Measurements from ENCODE around the gene RTL10.
A peak's percentile ranks its signal among the peaks of the same experiment; 100 is the strongest.

The RTL10 gene

DNA sequence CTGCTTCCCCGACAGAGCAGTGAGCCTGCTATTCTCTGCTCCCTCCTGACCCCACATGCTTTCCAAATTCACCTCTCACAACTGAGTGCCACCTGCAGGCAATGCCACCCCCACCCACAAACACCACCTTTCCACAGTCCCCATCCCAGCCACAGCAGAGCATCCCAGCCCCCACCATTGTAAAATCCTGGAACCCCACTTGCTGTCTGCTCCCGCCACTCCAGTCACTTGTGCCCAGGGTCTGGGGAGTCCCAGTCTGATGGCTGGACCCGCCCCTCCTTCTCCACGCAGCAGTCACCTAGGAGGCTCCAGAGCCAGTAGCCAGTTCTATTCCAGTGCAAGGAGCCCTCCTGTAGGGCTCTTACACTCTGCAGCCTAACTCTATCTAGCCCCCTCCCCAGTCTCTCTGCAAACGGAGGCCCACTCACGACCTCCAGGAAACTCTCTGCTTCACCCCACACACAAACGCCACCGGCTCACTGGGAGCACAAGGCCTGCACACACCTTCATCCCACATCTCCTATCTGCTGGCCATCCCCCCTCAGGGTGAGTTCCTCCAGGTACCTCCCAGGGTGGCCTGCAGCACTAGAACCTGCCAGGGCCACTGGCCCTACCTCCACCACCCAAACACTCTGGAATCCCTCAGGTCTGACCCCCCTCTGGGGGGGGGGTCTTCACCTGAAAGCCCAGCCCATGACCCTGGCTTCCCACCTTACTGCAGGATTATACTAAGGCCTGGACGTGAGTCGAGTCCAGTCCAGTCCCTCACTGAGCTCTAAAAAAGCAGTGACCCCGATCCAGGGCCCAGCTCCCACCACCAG, 1.4 kb downstream of the RTL10 start:
- DNase-seq (ENCODE audit: low read depth): no peak
- H3K4me3 ChIP-seq (ENCODE audit: low read depth, low read length): peak overlapping the region; percentile 86
- TF ChIP-seq CTCF (IDR thresholded peaks at IDR 0.05; ENCODE audit: low read depth, low read length): no peak
- no peak for TF ChIP-seq MAX (IDR thresholded peaks at IDR 0.05; ENCODE audit: low read depth, low read length)
- no peak for TF ChIP-seq POLR2A (IDR thresholded peaks at IDR 0.05; ENCODE audit: extremely low read depth, insufficient read length)
- TF ChIP-seq MYC (IDR thresholded peaks at IDR 0.05; ENCODE audit: low read depth, low read length): no peak

DNA sequence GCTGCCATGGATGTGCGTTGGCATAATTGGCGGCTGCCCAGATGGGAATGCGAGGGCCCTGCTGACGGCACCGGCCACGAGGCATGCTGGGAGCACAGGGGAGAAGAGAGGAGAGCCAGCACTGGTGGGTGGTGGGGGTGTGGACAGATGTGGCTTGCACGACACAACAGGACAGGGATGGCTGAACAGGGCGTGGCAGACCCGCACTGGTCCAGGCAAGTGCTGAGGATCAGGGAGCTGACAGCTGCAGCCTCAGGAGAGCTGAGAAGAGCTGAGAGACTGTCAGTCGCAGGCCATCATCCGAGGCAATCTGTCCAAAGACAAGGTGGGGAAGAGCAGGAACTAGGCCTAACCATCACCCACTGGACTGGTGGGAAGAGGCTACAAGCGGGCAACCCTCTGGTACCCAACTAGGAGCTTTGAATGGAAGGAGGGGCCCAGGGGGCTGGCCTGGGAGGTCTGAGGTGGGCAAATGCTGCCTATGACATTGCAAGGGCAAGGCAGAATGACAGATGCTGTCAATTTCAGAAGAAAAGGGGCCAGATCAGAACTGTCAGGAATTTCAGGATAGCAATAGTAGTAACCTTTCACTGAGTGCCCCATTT, 2.4 kb downstream of the RTL10 start:
- no peak for DNase-seq (ENCODE audit: low read depth)
- TF ChIP-seq POLR2A (IDR thresholded peaks at IDR 0.05; ENCODE audit: extremely low read depth, insufficient read length): no peak
- no peak for TF ChIP-seq MAX (IDR thresholded peaks at IDR 0.05; ENCODE audit: low read depth, low read length)
- TF ChIP-seq CTCF (IDR thresholded peaks at IDR 0.05; ENCODE audit: low read depth, low read length): no peak
- no peak for TF ChIP-seq MYC (IDR thresholded peaks at IDR 0.05; ENCODE audit: low read depth, low read length)
- peak overlapping the region; percentile 86 for H3K4me3 ChIP-seq (ENCODE audit: low read depth, low read length)

GRCh38 chr22:19851291-19852176, 3.1 kb downstream of the RTL10 start:
- TF ChIP-seq CTCF (IDR thresholded peaks at IDR 0.05; ENCODE audit: low read depth, low read length): no peak
- TF ChIP-seq POLR2A (IDR thresholded peaks at IDR 0.05; ENCODE audit: extremely low read depth, insufficient read length): no peak
- TF ChIP-seq MAX (IDR thresholded peaks at IDR 0.05; ENCODE audit: low read depth, low read length): no peak
- TF ChIP-seq MYC (IDR thresholded peaks at IDR 0.05; ENCODE audit: low read depth, low read length): no peak
- DNase-seq (ENCODE audit: low read depth): no peak
- H3K4me3 ChIP-seq (ENCODE audit: low read depth, low read length): no peak overlapping the region

DNA sequence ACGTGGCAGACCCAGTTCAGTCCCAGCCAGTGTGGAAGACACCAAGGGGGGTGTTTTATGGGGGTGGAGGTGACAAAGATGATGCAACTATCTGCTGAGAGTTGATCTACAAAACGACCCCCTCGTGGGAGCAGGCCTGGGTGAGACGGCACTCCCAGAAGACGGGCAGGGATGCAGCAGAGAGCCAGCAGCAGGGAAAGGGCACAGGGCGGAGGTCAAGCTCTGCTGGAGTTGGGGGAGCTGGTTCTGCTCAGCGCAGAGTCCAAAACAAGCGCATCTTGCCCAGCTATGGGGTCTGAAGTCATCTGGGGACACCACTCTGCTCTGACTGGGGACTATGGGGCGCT, 3.9 kb downstream of the RTL10 start:
- TF ChIP-seq CTCF (IDR thresholded peaks at IDR 0.05; ENCODE audit: low read depth, low read length) (no peak), MAX (IDR thresholded peaks at IDR 0.05; ENCODE audit: low read depth, low read length) (no peak), MYC (IDR thresholded peaks at IDR 0.05; ENCODE audit: low read depth, low read length) (no peak), POLR2A (IDR thresholded peaks at IDR 0.05; ENCODE audit: extremely low read depth, insufficient read length) (no peak)
- DNase-seq (ENCODE audit: low read depth): no peak
- H3K4me3 ChIP-seq (ENCODE audit: low read depth, low read length): no peak overlapping the region

DNA sequence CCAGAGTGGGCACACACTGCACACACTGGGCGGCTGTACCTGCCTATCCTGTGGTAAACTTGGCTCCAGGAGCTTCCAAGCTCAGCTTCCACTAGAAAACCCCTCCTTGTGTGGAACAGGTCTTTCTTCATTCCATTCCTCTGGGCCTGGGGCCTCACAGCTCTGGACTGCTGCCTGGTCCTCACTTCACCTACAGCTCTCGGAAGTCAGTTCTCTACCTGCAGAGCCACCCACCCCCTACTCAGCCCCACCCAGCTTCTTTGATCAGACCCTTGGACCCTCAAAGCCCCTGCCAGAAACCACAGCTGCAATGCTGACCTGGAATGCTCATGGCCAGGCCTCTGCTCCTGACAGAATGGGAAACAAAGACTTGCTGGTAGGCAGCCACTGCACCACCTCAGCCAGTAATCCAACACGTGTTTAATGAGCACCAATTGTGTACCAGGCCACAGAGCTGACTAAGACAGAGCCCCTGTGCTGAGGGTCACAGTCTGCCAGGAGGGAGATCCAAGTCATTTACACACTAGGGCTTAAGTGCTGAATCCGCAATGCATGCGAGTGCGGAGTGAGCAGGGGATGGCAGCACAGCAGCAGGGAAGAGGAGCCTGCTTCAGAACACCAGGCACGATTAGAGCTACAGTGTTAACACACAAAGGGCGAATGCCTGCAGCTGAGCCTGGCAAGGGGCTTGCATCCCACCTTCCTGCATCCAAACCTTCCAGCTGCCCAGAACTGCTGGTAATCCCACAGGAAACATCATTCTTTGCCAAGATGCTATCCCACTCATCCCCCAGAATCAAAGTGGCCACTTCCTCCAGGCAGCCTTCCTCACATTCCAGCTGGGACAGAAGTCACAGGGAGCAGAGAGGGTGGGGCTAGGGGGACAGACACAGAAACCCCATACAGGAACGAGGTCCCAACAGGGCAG, 4.6 kb downstream of the RTL10 start:
- TF ChIP-seq MYC (IDR thresholded peaks at IDR 0.05; ENCODE audit: low read depth, low read length) (no peak), CTCF (IDR thresholded peaks at IDR 0.05; ENCODE audit: low read depth, low read length) (no peak), MAX (IDR thresholded peaks at IDR 0.05; ENCODE audit: low read depth, low read length) (no peak), POLR2A (IDR thresholded peaks at IDR 0.05; ENCODE audit: extremely low read depth, insufficient read length) (no peak)
- no peak overlapping the region for H3K4me3 ChIP-seq (ENCODE audit: low read depth, low read length)
- no peak for DNase-seq (ENCODE audit: low read depth)

All from NB4 (cell line).